ENCODE measurements around the gene LUC7L3.

LUC7L3 gene

GRCh38 chr17:50770346-50770745 is 50.9 kb downstream of the LUC7L3 start:
- Histone ChIP-seq H2BK12ac (ENCODE audit: low read length in 2 of 2) (no peak overlapping the region), H3K36me3 (ENCODE audit: control insufficient read depth in 1 of 2, insufficient read depth in 2 of 2, low read depth in 1 of 2, low read length in 2 of 2) (no peaks in the 10 kb centered on the region), H2AFZ (ENCODE audit: low read depth, low read length) (no peak overlapping the region), H3K23ac (ENCODE audit: low read length in 2 of 2) (no peak overlapping the region), H3K79me1 (replicated peaks; ENCODE audit: low read length, poor library complexity, severe bottlenecking) (no peaks in the 10 kb centered on the region), H3K9me3 (ENCODE audit: control insufficient read depth, low read length) (no peaks in the 10 kb centered on the region), H4K91ac (ENCODE audit: low read length) (no peak overlapping the region), H3K27ac (ENCODE audit: low read length, poor library complexity, severe bottlenecking) (no peak overlapping the region), H3K4ac (ENCODE audit: low read depth in 1 of 2, low read length in 2 of 2) (no peak overlapping the region), H4K8ac (ENCODE audit: low read length) (no peak overlapping the region), H3K4me3 (ENCODE audit: insufficient read depth in 1 of 2, low read depth in 1 of 2, low read length in 2 of 2) (no peak overlapping the region), H2AK5ac (ENCODE audit: low read length, severe bottlenecking) (no peak overlapping the region), H3K4me2 (ENCODE audit: low read length, poor library complexity, severe bottlenecking) (no peak overlapping the region), H3K14ac (ENCODE audit: low read length in 2 of 2) (no peak overlapping the region), H2BK15ac (ENCODE audit: low read depth, poor library complexity, severe bottlenecking) (no peak overlapping the region), H3K18ac (ENCODE audit: low read depth in 1 of 2, low read length in 2 of 2) (no peak overlapping the region), H3K27me3 (ENCODE audit: control insufficient read depth in 1 of 2, insufficient read depth in 1 of 2, low read length in 2 of 2) (peaks cover 0 to 3% of the 10 kb centered on the region in 2 experiments), H2BK5ac (ENCODE audit: low read depth, low read length, poor library complexity, severe bottlenecking) (no peak overlapping the region), H3K9ac (ENCODE audit: low read length) (no peak overlapping the region), H2BK120ac (ENCODE audit: low read depth, low read length) (no peak overlapping the region), H3K4me1 (ENCODE audit: control insufficient read depth, insufficient read depth, low read depth, low read length) (no peaks in the 10 kb centered on the region)
- WGBS = 97% methylated on average over 2 of the region's 2 CpGs
- DNase-seq = no peak

GRCh38 chr17:50771991-50772785 is 52.8 kb downstream of the LUC7L3 start:
- Histone ChIP-seq H3K4me3 (ENCODE audit: insufficient read depth in 1 of 2, low read depth in 1 of 2, low read length in 2 of 2) (no peak overlapping the region), H2AK5ac (ENCODE audit: low read length, severe bottlenecking) (no peak overlapping the region), H3K27me3 (ENCODE audit: control insufficient read depth in 1 of 2, insufficient read depth in 1 of 2, low read length in 2 of 2) (peaks cover 0 to 3% of the 10 kb centered on the region in 2 experiments), H2BK12ac (ENCODE audit: low read length in 2 of 2) (no peak overlapping the region), H3K18ac (ENCODE audit: low read depth in 1 of 2, low read length in 2 of 2) (no peak overlapping the region), H3K14ac (ENCODE audit: low read length in 2 of 2) (no peak overlapping the region), H2BK5ac (ENCODE audit: low read depth, low read length, poor library complexity, severe bottlenecking) (no peak overlapping the region), H3K27ac (ENCODE audit: low read length, poor library complexity, severe bottlenecking) (no peak overlapping the region), H2BK15ac (ENCODE audit: low read depth, poor library complexity, severe bottlenecking) (no peak overlapping the region), H3K4me1 (ENCODE audit: control insufficient read depth, insufficient read depth, low read depth, low read length) (no peaks in the 10 kb centered on the region), H3K4me2 (ENCODE audit: low read length, poor library complexity, severe bottlenecking) (no peak overlapping the region), H3K23ac (ENCODE audit: low read length in 2 of 2) (no peak overlapping the region), H3K4ac (ENCODE audit: low read depth in 1 of 2, low read length in 2 of 2) (no peak overlapping the region), H2BK120ac (ENCODE audit: low read depth, low read length) (no peak overlapping the region), H4K8ac (ENCODE audit: low read length) (no peak overlapping the region), H3K9me3 (ENCODE audit: control insufficient read depth, low read length) (no peaks in the 10 kb centered on the region), H2AFZ (ENCODE audit: low read depth, low read length) (no peak overlapping the region), H3K36me3 (ENCODE audit: control insufficient read depth in 1 of 2, insufficient read depth in 2 of 2, low read depth in 1 of 2, low read length in 2 of 2) (no peaks in the 10 kb centered on the region), H4K91ac (ENCODE audit: low read length) (no peak overlapping the region), H3K79me1 (replicated peaks; ENCODE audit: low read length, poor library complexity, severe bottlenecking) (no peaks in the 10 kb centered on the region), H3K9ac (ENCODE audit: low read length) (no peak overlapping the region)
- WGBS = 80% methylated on average over 15 of the region's 15 CpGs
- no peak for DNase-seq

- Histone ChIP-seq H3K36me3 (ENCODE audit: control insufficient read depth in 1 of 2, insufficient read depth in 2 of 2, low read depth in 1 of 2, low read length in 2 of 2) (no peaks in the 10 kb centered on the region), H2BK5ac (ENCODE audit: low read depth, low read length, poor library complexity, severe bottlenecking) (no peak overlapping the region), H3K27me3 (ENCODE audit: control insufficient read depth in 1 of 2, insufficient read depth in 1 of 2, low read length in 2 of 2) (peaks cover 0 to 3% of the 10 kb centered on the region in 2 experiments), H3K14ac (ENCODE audit: low read length in 2 of 2) (no peak overlapping the region), H2AFZ (ENCODE audit: low read depth, low read length) (no peak overlapping the region), H4K8ac (ENCODE audit: low read length) (no peak overlapping the region), H3K4ac (ENCODE audit: low read depth in 1 of 2, low read length in 2 of 2) (no peak overlapping the region), H2BK15ac (ENCODE audit: low read depth, poor library complexity, severe bottlenecking) (no peak overlapping the region), H3K23ac (ENCODE audit: low read length in 2 of 2) (no peak overlapping the region), H3K9ac (ENCODE audit: low read length) (no peak overlapping the region), H3K9me3 (ENCODE audit: control insufficient read depth, low read length) (no peaks in the 10 kb centered on the region), H2BK120ac (ENCODE audit: low read depth, low read length) (no peak overlapping the region), H3K4me3 (ENCODE audit: insufficient read depth in 1 of 2, low read depth in 1 of 2, low read length in 2 of 2) (no peak overlapping the region), H2AK5ac (ENCODE audit: low read length, severe bottlenecking) (no peak overlapping the region), H3K4me2 (ENCODE audit: low read length, poor library complexity, severe bottlenecking) (no peak overlapping the region), H3K27ac (ENCODE audit: low read length, poor library complexity, severe bottlenecking) (no peak overlapping the region), H3K4me1 (ENCODE audit: control insufficient read depth, insufficient read depth, low read depth, low read length) (no peaks in the 10 kb centered on the region), H3K79me1 (replicated peaks; ENCODE audit: low read length, poor library complexity, severe bottlenecking) (no peaks in the 10 kb centered on the region), H3K18ac (ENCODE audit: low read depth in 1 of 2, low read length in 2 of 2) (no peak overlapping the region), H2BK12ac (ENCODE audit: low read length in 2 of 2) (no peak overlapping the region), H4K91ac (ENCODE audit: low read length) (no peak overlapping the region)
- DNase-seq = no peak
- WGBS = 77% methylated on average over 7 of the region's 7 CpGs
Observed at GRCh38 chr17:50774225-50774803, 54.9 kb downstream of the LUC7L3 start.

- Histone ChIP-seq H3K9me3 (ENCODE audit: control insufficient read depth, low read length) (no peaks in the 10 kb centered on the region), H2AK5ac (ENCODE audit: low read length, severe bottlenecking) (no peak overlapping the region), H3K14ac (ENCODE audit: low read length in 2 of 2) (no peak overlapping the region), H4K91ac (ENCODE audit: low read length) (no peak overlapping the region), H3K9ac (ENCODE audit: low read length) (no peak overlapping the region), H2AFZ (ENCODE audit: low read depth, low read length) (no peak overlapping the region), H2BK120ac (ENCODE audit: low read depth, low read length) (no peak overlapping the region), H2BK15ac (ENCODE audit: low read depth, poor library complexity, severe bottlenecking) (no peak overlapping the region), H3K18ac (ENCODE audit: low read depth in 1 of 2, low read length in 2 of 2) (no peak overlapping the region), H4K8ac (ENCODE audit: low read length) (no peak overlapping the region), H3K4me2 (ENCODE audit: low read length, poor library complexity, severe bottlenecking) (no peak overlapping the region), H3K4me1 (ENCODE audit: control insufficient read depth, insufficient read depth, low read depth, low read length) (no peaks in the 10 kb centered on the region), H2BK5ac (ENCODE audit: low read depth, low read length, poor library complexity, severe bottlenecking) (no peak overlapping the region), H3K27ac (ENCODE audit: low read length, poor library complexity, severe bottlenecking) (no peak overlapping the region), H3K79me1 (replicated peaks; ENCODE audit: low read length, poor library complexity, severe bottlenecking) (no peaks in the 10 kb centered on the region), H3K4ac (ENCODE audit: low read depth in 1 of 2, low read length in 2 of 2) (no peak overlapping the region), H3K23ac (ENCODE audit: low read length in 2 of 2) (no peak overlapping the region), H3K27me3 (ENCODE audit: control insufficient read depth in 1 of 2, insufficient read depth in 1 of 2, low read length in 2 of 2) (no peaks in the 10 kb centered on the region), H3K36me3 (ENCODE audit: control insufficient read depth in 1 of 2, insufficient read depth in 2 of 2, low read depth in 1 of 2, low read length in 2 of 2) (no peaks in the 10 kb centered on the region), H2BK12ac (ENCODE audit: low read length in 2 of 2) (no peak overlapping the region), H3K4me3 (ENCODE audit: insufficient read depth in 1 of 2, low read depth in 1 of 2, low read length in 2 of 2) (no peak overlapping the region)
- 96% methylated on average over 3 of the region's 3 CpGs for WGBS
- no peak for DNase-seq
Observed at GRCh38 chr17:50775926-50776325, 56.5 kb downstream of the LUC7L3 start.
